HG02678 (cell line): ENCODE results near the gene MLXIP.
"Not testable (repeated sequence)": the region's sequence is repeated elsewhere in the genome, so short reads cannot be mapped to it uniquely, and the experiment has no call there.

Experiments used
- ATAC-seq: cut with Tn5 transposase; IDR thresholded peaks from one replicate; pipeline ENCODE4 v1.9.1; 2021; ENCODE audit warnings: mild to moderate bottlenecking, moderate library complexity; ENCODE audit not compliant: unreplicated experiment

MLXIP gene

GRCh38 chr12:122144885-122145284 lies 66.3 kb downstream of the MLXIP start:
- ATAC-seq: no peak

DNA sequence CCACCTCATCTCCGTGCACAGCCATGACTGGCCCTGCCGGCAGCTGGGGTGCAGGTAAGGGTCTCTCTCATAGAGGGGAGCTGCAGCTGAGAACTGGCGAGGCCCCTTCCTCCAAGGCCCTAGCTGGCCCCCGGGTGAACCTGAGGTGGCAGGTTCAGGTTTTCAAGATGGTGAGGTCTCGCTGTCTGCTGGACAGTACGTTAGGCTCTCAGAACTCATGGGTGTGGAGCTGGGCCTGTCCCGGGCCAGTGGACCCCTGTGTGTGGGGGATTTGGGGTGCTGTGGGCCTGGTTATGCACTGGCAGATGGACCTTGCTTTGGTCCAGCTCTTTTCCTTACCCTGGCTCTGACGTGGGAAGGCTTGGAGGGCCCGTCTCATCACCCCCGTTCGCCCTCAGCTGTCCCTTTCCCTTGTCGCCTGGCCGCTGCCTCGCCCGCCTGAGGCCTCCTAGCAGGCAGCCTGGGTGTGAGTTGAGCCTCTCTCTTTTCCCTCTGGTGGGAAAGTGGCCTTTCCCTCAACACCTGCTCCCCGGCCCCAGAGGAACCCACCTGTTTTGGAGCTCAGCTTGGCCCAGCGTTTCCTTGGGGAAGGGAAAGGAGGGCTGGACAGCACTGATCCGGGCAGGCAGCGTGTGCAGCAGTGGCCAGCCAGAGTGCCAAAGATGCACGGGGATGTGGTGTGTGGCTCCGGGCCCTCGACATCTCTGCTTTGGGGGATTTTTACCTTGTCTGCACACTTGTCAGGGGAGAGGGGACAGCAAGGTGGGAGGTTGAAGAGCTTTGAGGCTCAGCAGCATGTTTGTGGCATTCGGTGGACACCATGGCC lies 67.2 kb downstream of the MLXIP start:
- ATAC-seq: no peak

DNA sequence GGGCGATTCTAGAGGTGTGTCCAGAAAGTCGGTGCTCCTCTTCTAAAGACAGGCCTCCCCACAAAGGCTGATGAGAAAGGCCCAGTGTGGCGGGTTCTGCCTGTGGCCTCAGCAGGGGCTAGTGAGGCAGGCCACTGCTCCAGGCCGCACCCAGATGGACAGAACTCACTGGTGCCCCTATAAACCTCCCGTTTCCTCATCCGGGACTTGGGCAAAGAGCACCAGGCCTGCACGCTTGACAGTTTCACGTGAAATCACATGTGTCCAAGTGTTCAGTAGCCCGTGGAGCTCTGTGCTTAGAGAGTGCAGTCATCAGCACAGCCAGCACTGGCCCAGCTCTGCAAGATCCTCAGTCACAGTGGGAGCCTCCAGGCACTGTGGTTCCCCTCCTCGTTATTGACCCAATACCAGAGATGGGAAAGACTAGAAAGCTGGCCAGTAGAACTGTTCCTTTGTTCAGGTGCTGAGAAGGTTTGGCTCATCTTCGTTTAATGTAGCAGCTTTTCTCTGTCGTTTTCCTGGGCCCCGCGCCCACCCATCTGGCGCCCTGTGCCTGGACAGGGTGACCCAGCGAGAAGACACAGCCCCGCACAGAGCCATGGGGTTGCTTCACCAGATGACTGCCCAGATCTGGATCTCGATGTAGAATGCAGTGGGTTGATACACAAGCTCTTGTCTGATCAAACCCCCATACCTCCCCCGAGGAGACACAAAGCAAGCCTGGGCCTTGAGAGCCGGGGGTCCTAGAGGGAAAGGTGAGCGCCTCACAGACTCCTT lies 69.1 kb downstream of the MLXIP start:
- no peak for ATAC-seq

GRCh38 chr12:122148657-122149056 lies 70.1 kb downstream of the MLXIP start:
- no peak for ATAC-seq

DNA sequence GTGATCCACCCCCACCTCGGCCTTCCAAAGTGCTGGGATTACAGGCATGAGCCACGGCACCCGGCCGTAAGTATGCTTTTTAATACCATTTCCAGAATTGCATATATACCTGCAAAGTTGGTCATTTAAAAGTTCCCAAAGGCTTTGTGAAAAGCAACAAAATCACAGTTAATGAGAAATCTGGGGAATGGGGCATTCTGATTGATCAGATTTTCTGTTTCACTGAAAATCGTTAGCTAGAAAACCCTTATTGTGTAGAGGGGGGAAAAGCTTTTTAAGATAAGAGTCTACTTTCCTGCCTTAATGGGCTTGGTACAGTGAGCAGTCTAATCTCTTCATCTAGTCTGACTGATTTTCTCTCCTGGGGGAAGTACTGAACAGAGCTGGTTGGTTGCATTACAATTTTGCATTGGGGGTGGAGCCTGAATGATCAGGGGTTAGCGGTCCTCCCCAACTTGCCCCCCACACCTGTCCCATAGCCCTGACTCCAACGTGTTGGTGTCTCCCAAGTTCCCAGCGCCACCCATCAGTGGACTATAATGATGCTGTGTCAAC lies 71.6 kb downstream of the MLXIP start:
- no peak for ATAC-seq

DNA sequence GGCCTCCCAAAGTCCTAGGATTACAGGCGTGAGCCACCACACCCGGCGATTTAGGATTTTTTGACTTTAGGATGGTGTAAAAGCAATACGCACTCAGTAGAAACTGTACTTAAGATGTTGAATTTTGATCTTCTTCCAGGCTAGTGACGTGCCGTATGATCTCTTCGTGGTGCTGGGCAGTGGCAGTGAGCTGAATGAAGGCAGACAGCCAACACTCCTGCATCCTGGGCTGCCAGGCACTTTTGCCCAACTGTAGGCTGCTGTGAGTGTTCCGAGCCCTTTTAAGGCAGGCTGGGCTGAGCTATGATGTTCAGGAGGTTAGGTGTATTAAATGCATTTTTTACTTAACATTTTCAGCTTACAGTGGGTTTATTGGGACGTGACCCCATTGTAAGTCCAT lies 74.2 kb downstream of the MLXIP start:
- no peak for ATAC-seq

- ATAC-seq: no peak
Measured at GRCh38 chr12:122155705-122156104, 77.1 kb downstream of the MLXIP start.

- no peak for ATAC-seq
Measured at GRCh38 chr12:122158700-122159285, 80.2 kb downstream of the MLXIP start.

DNA sequence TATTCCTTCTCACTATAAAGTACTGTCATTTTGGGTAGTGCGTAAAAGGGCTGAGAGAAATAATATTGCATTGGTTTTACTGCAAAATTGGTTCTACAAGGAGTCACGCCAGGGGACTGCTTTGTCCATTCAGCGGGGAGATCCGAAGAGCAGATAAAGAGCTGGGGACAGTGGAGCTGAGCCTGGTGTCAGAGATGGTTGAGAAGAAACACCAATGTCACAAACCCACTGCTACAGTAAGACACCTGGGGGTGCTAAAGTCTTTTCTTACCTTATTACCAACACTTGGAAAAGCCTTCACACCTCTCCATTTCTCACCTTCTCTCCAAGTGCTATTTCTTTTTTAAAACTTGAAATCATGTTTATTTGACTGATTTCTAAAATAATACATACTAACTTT lies 81.3 kb downstream of the MLXIP start:
- no peak for ATAC-seq

- ATAC-seq: no peak
Measured at GRCh38 chr12:122160761-122161160, 82.2 kb downstream of the MLXIP start.

GRCh38 chr12:122161682-122162081 lies 83.1 kb downstream of the MLXIP start:
- no peak for ATAC-seq

- ATAC-seq: no peak
Measured at GRCh38 chr12:122162976-122163375, 84.4 kb downstream of the MLXIP start.

DNA sequence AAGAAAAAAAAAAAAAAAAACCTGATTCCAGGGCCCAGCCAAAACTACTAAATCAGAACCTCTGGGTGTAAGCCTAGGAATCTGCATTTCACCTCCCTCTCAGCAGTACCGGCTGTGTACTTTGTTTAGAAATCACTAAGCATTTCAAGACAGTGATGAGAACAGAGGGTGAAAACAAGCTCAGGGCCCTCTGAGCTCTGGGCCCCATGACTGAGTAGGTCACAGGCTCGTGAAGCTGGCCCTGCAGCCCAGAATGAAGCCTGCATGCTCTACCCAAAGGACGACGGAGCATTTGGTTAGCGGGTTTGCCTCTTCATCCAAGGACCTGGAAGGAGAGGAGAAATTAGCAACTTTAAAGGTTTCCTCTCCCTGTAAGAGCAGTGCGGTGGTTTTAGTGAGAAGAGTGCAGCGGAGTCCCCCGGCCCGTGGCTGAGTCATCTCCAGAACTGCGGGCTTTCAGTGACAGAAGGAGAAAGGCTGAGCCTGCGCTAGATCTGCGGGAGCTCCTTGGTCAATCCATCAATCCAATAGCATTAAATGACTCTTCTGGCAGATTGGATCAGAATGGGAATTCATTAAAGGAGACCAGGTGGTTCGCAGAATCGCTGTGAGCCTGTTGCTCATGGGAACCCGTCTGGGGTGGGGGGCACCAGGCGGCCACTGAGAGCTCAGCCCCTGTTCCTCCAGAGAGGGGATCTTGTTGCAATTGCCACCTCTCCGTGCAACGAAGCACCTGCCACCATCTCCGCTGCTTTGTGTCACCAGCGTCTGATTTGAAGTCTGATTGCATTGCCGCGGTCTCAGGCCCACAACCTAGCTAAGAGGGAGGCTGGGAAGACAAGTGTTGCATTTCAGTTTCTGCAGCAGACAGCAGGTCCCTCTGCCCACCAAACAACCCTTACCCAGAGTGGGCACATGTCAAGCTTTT lies 88.1 kb downstream of the MLXIP start:
- ATAC-seq: no peak

DNA sequence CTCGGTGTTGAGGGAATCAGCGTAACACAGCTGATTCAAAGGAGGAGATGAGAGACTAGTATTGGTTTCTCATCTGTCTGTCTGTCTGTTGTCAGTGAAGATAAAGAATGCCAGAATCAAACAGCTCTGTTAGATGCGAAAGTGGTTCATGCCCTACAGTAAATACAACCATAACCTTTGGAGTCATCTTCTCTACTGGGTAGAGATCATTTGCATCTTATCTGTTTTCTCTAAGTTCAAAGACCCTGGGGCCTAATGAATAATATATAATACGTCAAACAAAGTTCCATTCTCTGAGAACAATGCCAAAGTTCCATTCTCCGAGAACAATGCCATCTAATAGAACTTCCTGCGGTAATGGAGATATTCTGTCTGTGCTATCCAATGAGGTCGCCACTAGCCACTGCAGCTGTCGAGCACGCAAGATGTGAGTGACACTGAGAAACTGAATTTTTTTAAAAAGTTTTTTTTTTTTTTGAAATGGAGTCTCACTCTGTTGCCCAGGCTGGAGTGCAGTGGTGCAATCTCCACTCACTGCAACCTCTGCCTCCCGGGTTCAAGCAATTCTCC lies 88.9 kb downstream of the MLXIP start:
- no peak for ATAC-seq

GRCh38 chr12:122168492-122168891 lies 89.9 kb downstream of the MLXIP start:
- ATAC-seq: no peak

DNA sequence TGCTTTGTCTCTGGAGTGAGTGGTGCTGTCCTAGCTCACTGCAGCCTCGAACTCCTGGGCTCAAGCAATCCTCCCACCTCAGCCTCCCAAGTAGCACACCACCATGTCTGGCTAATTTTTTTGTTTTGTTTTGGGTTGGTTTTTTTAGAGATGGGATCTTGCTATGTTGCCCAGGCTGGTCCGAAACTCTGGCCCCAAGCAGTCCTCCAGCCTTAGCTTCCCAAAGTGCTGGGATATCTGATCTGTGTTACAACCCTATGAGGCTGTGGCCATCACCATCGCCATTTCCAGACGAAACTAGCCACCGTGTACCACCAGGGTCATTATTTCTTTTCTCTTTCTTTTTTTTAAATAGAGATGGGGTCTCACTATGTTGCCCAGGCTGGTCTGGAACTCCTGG lies 92.8 kb downstream of the MLXIP start:
- no peak for ATAC-seq

GRCh38 chr12:122172262-122172939 lies 93.8 kb downstream of the MLXIP start:
- no peak for ATAC-seq

DNA sequence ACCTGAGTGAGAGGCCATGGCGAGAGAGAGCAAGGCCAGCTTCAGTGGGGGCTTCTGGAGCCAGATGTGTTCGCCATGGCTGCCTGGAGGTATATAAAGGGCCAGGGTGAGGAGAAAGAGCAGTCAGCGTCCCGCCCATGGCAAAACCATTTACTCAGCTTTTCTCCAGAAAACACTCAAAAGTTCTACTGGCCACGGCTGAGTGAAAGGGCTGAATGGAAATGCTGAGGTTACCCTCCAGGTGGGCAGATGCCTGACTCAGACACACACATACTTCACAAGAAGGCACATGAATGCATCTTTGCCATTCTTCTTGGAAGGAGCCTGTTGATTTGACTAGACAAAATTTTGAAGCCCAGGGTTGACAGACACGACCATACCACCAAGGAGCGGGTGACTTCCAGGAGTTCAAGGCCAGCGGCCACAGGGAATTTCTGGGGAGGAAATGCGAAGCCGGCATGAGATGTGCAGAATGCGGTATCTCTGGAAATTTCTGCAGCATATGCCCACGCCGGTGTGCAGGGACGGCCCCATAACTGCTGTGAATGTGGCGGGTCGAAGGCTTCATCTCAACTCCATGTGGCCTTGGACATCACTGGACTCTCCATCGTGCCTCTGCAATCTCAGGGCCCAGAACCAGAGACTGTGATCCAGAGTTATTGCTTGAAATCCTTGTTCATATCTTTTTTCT lies 95.7 kb downstream of the MLXIP start, which contains the start of gene IL31:
Gene IL31 (minus strand): TSS at position 67 of the 691 bp plus-strand sequence. CDS start 49 bp downstream, at position 18.
- no peak for ATAC-seq

DNA sequence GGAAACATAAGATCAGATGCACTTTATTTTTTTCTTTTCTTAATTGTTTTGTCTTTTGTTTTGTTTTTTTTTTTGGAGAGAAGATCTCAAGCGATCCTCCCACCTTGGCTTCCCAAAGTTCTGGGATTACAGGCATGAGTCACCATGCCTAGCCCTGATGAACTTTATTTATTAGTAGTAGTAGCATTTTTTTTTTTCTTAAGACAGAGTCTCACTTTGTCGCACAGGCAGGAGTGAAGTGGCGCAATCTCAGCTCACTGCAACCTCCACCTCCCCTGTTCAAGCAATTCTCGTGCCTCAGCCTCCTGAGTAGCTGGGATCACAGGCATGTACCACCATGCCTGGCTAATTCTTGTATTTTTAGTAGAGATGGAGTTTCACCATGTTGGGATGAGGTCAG lies 97.9 kb downstream of the MLXIP start:
- ATAC-seq: not testable (repeated sequence)
